ENCODE data around the gene DAB2IP.

The DAB2IP gene

GRCh38 chr9:121638399-121638798 lies 13.0 kb upstream of the DAB2IP start:
- Histone ChIP-seq H3K9me3 (ENCODE audit: control extremely low read depth in 1 of 5, control insufficient read depth in 4 of 5, insufficient read depth in 2 of 5, low read depth in 1 of 5, low read length in 4 of 5) (peaks cover 0 to 3% (median 0%) of the 10 kb centered on the region in 5 experiments), H3K27ac (ENCODE audit: insufficient read depth in 1 of 2, low read depth in 1 of 2, low read length in 2 of 2, poor library complexity in 1 of 2, severe bottlenecking in 2 of 2) (no peak overlapping the region), H3K4me3 (ENCODE audit: control insufficient read depth in 1 of 7, extremely low read depth in 1 of 7, insufficient read depth in 4 of 7, low read depth in 2 of 7, low read length in 6 of 7) (no peak overlapping the region), H3K36me3 (ENCODE audit: control insufficient read depth in 4 of 4, insufficient read depth in 4 of 4, low read length in 3 of 4) (no peaks in the 10 kb centered on the region), H3K4me1 (ENCODE audit: control extremely low read depth in 1 of 4, control insufficient read depth in 4 of 4, insufficient read depth in 4 of 4, low read length in 3 of 4) (peaks cover 0 to 50% (median 41%) of the 10 kb centered on the region in 4 experiments), H3K27me3 (replicated peaks in 2 of 5; ENCODE audit: control insufficient read depth in 4 of 5, insufficient read depth in 5 of 5, low read length in 4 of 5) (no peaks in the 10 kb centered on the region)
- ChIA-PET CTCF (interaction anchor here (0.9 to 11.2 kb wide), 7 partner anchors 9 to 83 kb away, joined by 3 to 154 read pairs (median 4); no protein-coding TSS in a partner anchor), POLR2A (no interaction called here)
- WGBS (ENCODE audit: insufficient coverage) = 96% methylated on average over 8 of the region's 8 CpGs
- no peak for DNase-seq

- Histone ChIP-seq H3K27ac (ENCODE audit: insufficient read depth in 1 of 2, low read depth in 1 of 2, low read length in 2 of 2, poor library complexity in 1 of 2, severe bottlenecking in 2 of 2) (no peak overlapping the region), H3K36me3 (ENCODE audit: control insufficient read depth in 4 of 4, insufficient read depth in 4 of 4, low read length in 3 of 4) (no peaks in the 10 kb centered on the region), H3K4me3 (ENCODE audit: control insufficient read depth in 1 of 7, extremely low read depth in 1 of 7, insufficient read depth in 4 of 7, low read depth in 2 of 7, low read length in 6 of 7) (no peak overlapping the region), H3K27me3 (replicated peaks in 2 of 5; ENCODE audit: control insufficient read depth in 4 of 5, insufficient read depth in 5 of 5, low read length in 4 of 5) (no peaks in the 10 kb centered on the region), H3K4me1 (ENCODE audit: control extremely low read depth in 1 of 4, control insufficient read depth in 4 of 4, insufficient read depth in 4 of 4, low read length in 3 of 4) (peaks cover 0 to 44% (median 41%) of the 10 kb centered on the region in 4 experiments), H3K9me3 (ENCODE audit: control extremely low read depth in 1 of 5, control insufficient read depth in 4 of 5, insufficient read depth in 2 of 5, low read depth in 1 of 5, low read length in 4 of 5) (peaks cover 0 to 3% (median 0%) of the 10 kb centered on the region in 5 experiments)
- ChIA-PET POLR2A (no interaction called here), CTCF (interaction anchor here (0.9 to 11.2 kb wide), 7 partner anchors 10 to 83 kb away, joined by 3 to 154 read pairs (median 4); no protein-coding TSS in a partner anchor)
- WGBS (ENCODE audit: insufficient coverage) = 96% methylated on average over 5 of the region's 5 CpGs
- DNase-seq = no peak
These were observed 12.4 kb upstream of the DAB2IP start for GRCh38 chr9:121638901-121639592.

DNA sequence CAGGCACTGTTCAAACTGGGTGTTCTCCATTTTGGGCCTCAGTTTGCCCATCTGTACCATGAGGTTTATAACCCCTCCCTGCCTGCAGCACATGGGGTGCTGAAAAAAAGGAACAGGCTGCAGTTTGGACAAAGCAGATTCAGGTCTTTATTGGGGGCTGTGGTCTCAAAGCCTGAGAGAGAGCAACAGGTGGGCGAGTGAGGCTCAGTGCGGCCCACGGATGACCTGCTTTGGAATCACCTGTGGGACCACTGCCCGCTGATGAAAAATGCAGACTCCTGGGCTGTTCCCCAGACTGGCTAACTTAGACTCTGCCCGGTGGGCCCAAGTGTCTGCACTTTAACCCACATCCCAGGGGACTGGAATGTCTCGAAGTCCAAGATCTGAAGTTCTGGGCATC lies 11.8 kb upstream of the DAB2IP start:
- Histone ChIP-seq H3K36me3 (ENCODE audit: control insufficient read depth in 4 of 4, insufficient read depth in 4 of 4, low read length in 3 of 4) (no peaks in the 10 kb centered on the region), H3K27ac (ENCODE audit: insufficient read depth in 1 of 2, low read depth in 1 of 2, low read length in 2 of 2, poor library complexity in 1 of 2, severe bottlenecking in 2 of 2) (no peak overlapping the region), H3K4me1 (ENCODE audit: control extremely low read depth in 1 of 4, control insufficient read depth in 4 of 4, insufficient read depth in 4 of 4, low read length in 3 of 4) (peaks cover 0 to 39% (median 35%) of the 10 kb centered on the region in 4 experiments), H3K27me3 (replicated peaks in 2 of 5; ENCODE audit: control insufficient read depth in 4 of 5, insufficient read depth in 5 of 5, low read length in 4 of 5) (no peaks in the 10 kb centered on the region), H3K9me3 (ENCODE audit: control extremely low read depth in 1 of 5, control insufficient read depth in 4 of 5, insufficient read depth in 2 of 5, low read depth in 1 of 5, low read length in 4 of 5) (peaks cover 0 to 3% (median 0%) of the 10 kb centered on the region in 5 experiments), H3K4me3 (ENCODE audit: control insufficient read depth in 1 of 7, extremely low read depth in 1 of 7, insufficient read depth in 4 of 7, low read depth in 2 of 7, low read length in 6 of 7) (no peak overlapping the region)
- DNase-seq = no peak
- 96% methylated on average over 6 of the region's 6 CpGs for WGBS (ENCODE audit: insufficient coverage)
- POLR2A ChIA-PET = no interaction called here
- CTCF ChIA-PET = interaction anchor here (0.9 to 11.2 kb wide), 7 partner anchors 10 to 351 kb away, joined by 3 to 154 read pairs (median 4); no protein-coding TSS in a partner anchor

GRCh38 chr9:121640076-121640475 lies 11.4 kb upstream of the DAB2IP start:
- peak in 2 of 3 donors; percentile 59 to 62 for DNase-seq
- Histone ChIP-seq H3K36me3 (ENCODE audit: control insufficient read depth in 4 of 4, insufficient read depth in 4 of 4, low read length in 3 of 4) (no peaks in the 10 kb centered on the region), H3K4me1 (ENCODE audit: control extremely low read depth in 1 of 4, control insufficient read depth in 4 of 4, insufficient read depth in 4 of 4, low read length in 3 of 4) (peaks cover 0 to 39% (median 35%) of the 10 kb centered on the region in 4 experiments), H3K27ac (ENCODE audit: insufficient read depth in 1 of 2, low read depth in 1 of 2, low read length in 2 of 2, poor library complexity in 1 of 2, severe bottlenecking in 2 of 2) (no peak overlapping the region), H3K9me3 (ENCODE audit: control extremely low read depth in 1 of 5, control insufficient read depth in 4 of 5, insufficient read depth in 2 of 5, low read depth in 1 of 5, low read length in 4 of 5) (peaks cover 0 to 3% (median 0%) of the 10 kb centered on the region in 5 experiments), H3K27me3 (replicated peaks in 2 of 5; ENCODE audit: control insufficient read depth in 4 of 5, insufficient read depth in 5 of 5, low read length in 4 of 5) (no peaks in the 10 kb centered on the region), H3K4me3 (ENCODE audit: control insufficient read depth in 1 of 7, extremely low read depth in 1 of 7, insufficient read depth in 4 of 7, low read depth in 2 of 7, low read length in 6 of 7) (no peak overlapping the region)
- ChIA-PET CTCF (interaction anchor here (0.9 to 11.2 kb wide), 14 partner anchors 10 to 351 kb away, joined by 3 to 154 read pairs (median 3); no protein-coding TSS in a partner anchor), POLR2A (no interaction called here)
- over 99% methylated on average over 9 of the region's 9 CpGs for WGBS (ENCODE audit: insufficient coverage)

DNA sequence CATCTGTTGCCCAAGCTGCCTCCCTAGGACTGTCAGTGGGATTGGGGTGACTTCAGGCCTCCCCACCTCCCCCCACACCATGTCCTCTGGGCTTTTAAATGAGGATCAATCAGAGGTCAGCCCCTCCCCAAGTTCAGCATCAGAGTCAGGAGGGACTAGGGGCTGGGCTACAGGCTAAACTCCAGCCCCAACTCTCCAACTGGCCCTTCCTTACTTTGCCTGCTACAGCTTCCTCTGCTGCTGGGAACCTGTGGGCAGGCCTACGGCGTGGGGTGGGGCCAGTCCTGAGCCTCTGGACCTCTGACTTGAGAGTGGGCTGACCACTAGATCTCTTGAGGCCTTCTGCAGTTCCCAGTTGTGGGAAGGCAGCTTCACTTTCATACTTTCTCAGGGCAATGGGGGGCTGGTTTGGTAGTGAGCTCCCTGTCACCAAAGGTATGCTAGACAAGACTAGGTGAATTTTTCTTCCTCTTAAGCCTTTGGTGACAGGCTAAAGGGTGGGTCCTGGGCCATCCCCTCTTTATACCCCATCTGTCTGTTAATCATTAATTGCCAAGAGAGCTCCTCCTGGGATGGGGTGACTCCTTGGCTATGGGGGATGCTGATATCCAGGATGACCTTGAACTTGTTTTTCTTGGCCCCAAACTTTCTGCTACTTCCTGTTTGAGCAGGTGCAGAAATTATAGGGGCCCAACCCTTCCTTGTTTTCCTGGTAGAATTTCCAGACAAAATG lies 10.8 kb upstream of the DAB2IP start:
- Histone ChIP-seq H3K36me3 (ENCODE audit: control insufficient read depth in 4 of 4, insufficient read depth in 4 of 4, low read length in 3 of 4) (no peaks in the 10 kb centered on the region), H3K27me3 (replicated peaks in 2 of 5; ENCODE audit: control insufficient read depth in 4 of 5, insufficient read depth in 5 of 5, low read length in 4 of 5) (no peaks in the 10 kb centered on the region), H3K27ac (ENCODE audit: insufficient read depth in 1 of 2, low read depth in 1 of 2, low read length in 2 of 2, poor library complexity in 1 of 2, severe bottlenecking in 2 of 2) (no peak overlapping the region), H3K4me3 (ENCODE audit: control insufficient read depth in 1 of 7, extremely low read depth in 1 of 7, insufficient read depth in 4 of 7, low read depth in 2 of 7, low read length in 6 of 7) (no peak overlapping the region), H3K9me3 (ENCODE audit: control extremely low read depth in 1 of 5, control insufficient read depth in 4 of 5, insufficient read depth in 2 of 5, low read depth in 1 of 5, low read length in 4 of 5) (peaks cover 0 to 3% (median 0%) of the 10 kb centered on the region in 5 experiments), H3K4me1 (ENCODE audit: control extremely low read depth in 1 of 4, control insufficient read depth in 4 of 4, insufficient read depth in 4 of 4, low read length in 3 of 4) (peaks cover 0 to 39% (median 35%) of the 10 kb centered on the region in 4 experiments)
- ChIA-PET CTCF (interaction anchor here (0.9 to 11.2 kb wide), 15 partner anchors 9 to 350 kb away, joined by 3 to 154 read pairs (median 3); no protein-coding TSS in a partner anchor), POLR2A (no interaction called here)
- no peak for DNase-seq
- 76% methylated on average over 2 of the region's 2 CpGs for WGBS (ENCODE audit: insufficient coverage)

- ChIA-PET POLR2A (no interaction called here), CTCF (interaction anchor here (1.0 to 11.2 kb wide), 12 partner anchors 8 to 350 kb away, joined by 3 to 154 read pairs (median 4); no protein-coding TSS in a partner anchor)
- 100% methylated on average over 1 of the region's 2 CpGs for WGBS (ENCODE audit: insufficient coverage)
- no peaks in the 10 kb centered on the region for H3K27me3 ChIP-seq (replicated peaks in 2 of 5; ENCODE audit: control insufficient read depth in 4 of 5, insufficient read depth in 5 of 5, low read length in 4 of 5)
- peak in 1 of 3 donors; percentile 18 for DNase-seq
- no peaks in the 10 kb centered on the region for H3K36me3 ChIP-seq (ENCODE audit: control insufficient read depth in 4 of 4, insufficient read depth in 4 of 4, low read length in 3 of 4)
- H3K4me1 ChIP-seq (ENCODE audit: control extremely low read depth in 1 of 4, control insufficient read depth in 4 of 4, insufficient read depth in 4 of 4, low read length in 3 of 4) = peaks cover 0 to 39% (median 35%) of the 10 kb centered on the region in 4 experiments
- no peak overlapping the region for H3K4me3 ChIP-seq (ENCODE audit: control insufficient read depth in 1 of 7, extremely low read depth in 1 of 7, insufficient read depth in 4 of 7, low read depth in 2 of 7, low read length in 6 of 7)
- H3K9me3 ChIP-seq (ENCODE audit: control extremely low read depth in 1 of 5, control insufficient read depth in 4 of 5, insufficient read depth in 2 of 5, low read depth in 1 of 5, low read length in 4 of 5) = peaks cover 0 to 3% (median 0%) of the 10 kb centered on the region in 5 experiments
- H3K27ac ChIP-seq (ENCODE audit: insufficient read depth in 1 of 2, low read depth in 1 of 2, low read length in 2 of 2, poor library complexity in 1 of 2, severe bottlenecking in 2 of 2) = no peak overlapping the region
These were observed 10.2 kb upstream of the DAB2IP start for GRCh38 chr9:121641224-121641611.
